HG02571 (cell line): ENCODE data around the gene KDM2A.

Experiments
- ATAC-seq: cut with Tn5 transposase; IDR thresholded peaks from one replicate; pipeline ENCODE4 v1.9.1; 2021; ENCODE audit warnings: mild to moderate bottlenecking, moderate library complexity; ENCODE audit not compliant: unreplicated experiment

KDM2A gene

GRCh38 chr11:67300256-67300755 is 181.2 kb downstream of the KDM2A start:
- ATAC-seq: no peak

GRCh38 chr11:67300756-67301312 is 181.8 kb downstream of the KDM2A start:
- no peak for ATAC-seq

GRCh38 chr11:67301313-67301921 is 182.4 kb downstream of the KDM2A start:
- ATAC-seq: no peak

- no peak for ATAC-seq
These were observed 183.0 kb downstream of the KDM2A start for GRCh38 chr11:67301951-67302516.

- ATAC-seq: no peak
These were observed 183.6 kb downstream of the KDM2A start for GRCh38 chr11:67302571-67303131.

- ATAC-seq: no peak
These were observed 184.2 kb downstream of the KDM2A start, which contains the start of gene SSH3 for GRCh38 chr11:67303132-67303834. Gene SSH3, plus strand, starts transcription at chr11:67303530. Its CDS starts 96 bp downstream, at chr11:67303626.

GRCh38 chr11:67303835-67304411 is 184.9 kb downstream of the KDM2A start:
- ATAC-seq: no peak

GRCh38 chr11:67304511-67305113 is 185.5 kb downstream of the KDM2A start:
- ATAC-seq: no peak

GRCh38 chr11:67306769-67307544 is 187.9 kb downstream of the KDM2A start:
- ATAC-seq: no peak

GRCh38 chr11:67307545-67308001 is 188.5 kb downstream of the KDM2A start:
- no peak for ATAC-seq
